Ovary (tissue), 3 donors: Measurements from ENCODE around the gene TC2N.

ENCODE experiments used
- CTCF ChIP-seq, 3 donors: fragments of 450-650 bp in 2 of 3; fragments of 200-600 bp in 1 of 3; IDR thresholded peaks; one replicate each; pipeline versions ENCODE4 v1.5.1 to v1.8.0; 2016 to 2022; ENCODE audit warnings: antibody characterized with exemption in 3 of 3, mild to moderate bottlenecking in 1 of 3
- EP300 ChIP-seq: sonication (generic); formaldehyde crosslinking; IDR thresholded peaks from one replicate; pipeline ENCODE4 v1.6.1; 2017; ENCODE audit warnings: antibody characterized with exemption
- donor health status: DM: no; HTN: no; CAD: no.

DNA sequence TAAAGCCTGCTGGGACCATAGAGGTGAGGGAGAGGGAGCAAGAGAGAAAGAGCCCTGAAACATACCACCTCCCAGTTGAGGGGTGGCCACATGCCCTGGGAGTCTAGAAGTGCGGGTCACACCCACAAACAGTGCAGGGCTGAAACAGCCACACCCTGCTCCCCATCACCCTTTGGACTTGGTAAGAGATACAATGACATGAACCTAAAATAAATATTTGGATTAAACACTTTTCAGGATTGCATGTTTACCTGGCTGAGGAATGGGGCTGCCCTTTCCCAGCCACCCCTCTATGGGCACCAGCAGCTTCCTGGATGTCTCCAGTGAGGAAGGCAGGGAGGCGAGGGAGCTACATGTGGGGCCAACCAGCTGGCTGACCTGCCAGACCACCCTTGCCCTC, 39.0 kb upstream of the TC2N start:
- TF ChIP-seq CTCF (IDR thresholded peaks at IDR 0.05) = no peak
- TF ChIP-seq EP300 = no peak
